SK-N-SH treated with all-trans-retinoic acid at 6 μM for 48 hours (cell line): ENCODE data around the gene LMF2.

ENCODE experiments used
- ATAC-seq: fragments of 200-7000 bp; cut with Tn5 transposase; 3 replicates; pipeline ENCODE4 v1.9.1; 2020; ENCODE audit warnings: mild to moderate bottlenecking, moderate library complexity
- BACH2 ChIP-seq: fragments of 250-450 bp; sonication (Bioruptor Pico); IDR thresholded peaks from 2 replicates; pipeline ENCODE4 v1.9.0; 2021; ENCODE audit warnings: mild to moderate bottlenecking, borderline replicate concordance
- CREB5 ChIP-seq: fragments of 250-450 bp; sonication (Bioruptor Pico); IDR thresholded peaks from 2 replicates; pipeline ENCODE4 v1.5.1; 2020; ENCODE audit warnings: low read depth, mild to moderate bottlenecking, moderate library complexity
- CSDC2 ChIP-seq: fragments of 250-450 bp; sonication (Bioruptor Pico); IDR thresholded peaks from 2 replicates; pipeline ENCODE4 v1.5.0; 2020; ENCODE audit warnings: mild to moderate bottlenecking, moderate library complexity
- CSRNP3 ChIP-seq: fragments of 250-450 bp; sonication (Bioruptor Pico); IDR thresholded peaks from 2 replicates; pipeline ENCODE4 v1.5.1; 2021; ENCODE audit warnings: mild to moderate bottlenecking, moderate library complexity
- ESRRG ChIP-seq: fragments of 250-450 bp; sonication (Bioruptor Pico); IDR thresholded peaks from 2 replicates; pipeline ENCODE4 v1.6.1; 2021; ENCODE audit warnings: mild to moderate bottlenecking
- GLIS3 ChIP-seq: fragments of 250-450 bp; sonication (Bioruptor Pico); IDR thresholded peaks from 2 replicates; pipeline ENCODE4 v1.5.0; 2020; ENCODE audit warnings: mild to moderate bottlenecking, moderate library complexity
- ISL1 ChIP-seq: fragments of 250-450 bp; sonication (Bioruptor Pico); IDR thresholded peaks from 2 replicates; pipeline ENCODE4 v2.1.2; 2022; ENCODE audit warnings: mild to moderate bottlenecking, moderate library complexity
- OSR1 ChIP-seq: fragments of 250-450 bp; sonication (Bioruptor Pico); IDR thresholded peaks from 2 replicates; pipeline ENCODE4 v1.8.0; 2022; ENCODE audit warnings: moderate library complexity, mild to moderate bottlenecking, inconsistent platforms
- PATZ1 ChIP-seq: fragments of 250-450 bp; sonication (Bioruptor Pico); IDR thresholded peaks from 2 replicates; pipeline ENCODE4 v1.8.0; 2020; ENCODE audit warnings: mild to moderate bottlenecking, moderate library complexity, borderline replicate concordance
- POU6F1 ChIP-seq: fragments of 250-450 bp; sonication (Bioruptor Pico); IDR thresholded peaks from 2 replicates; pipeline ENCODE4 v1.8.0; 2021; ENCODE audit warnings: low read depth, mild to moderate bottlenecking, moderate library complexity, borderline replicate concordance
- RARB ChIP-seq: fragments of 250-450 bp; sonication (Bioruptor Pico); IDR thresholded peaks from 2 replicates; pipeline ENCODE4 v1.8.0; 2021; ENCODE audit warnings: mild to moderate bottlenecking, moderate library complexity
- SNAI2 ChIP-seq: fragments of 250-450 bp; sonication (Bioruptor Pico); IDR thresholded peaks from 2 replicates; pipeline ENCODE4 v1.5.0; 2020; ENCODE audit warnings: mild to moderate bottlenecking, moderate library complexity
- TCF4 ChIP-seq: fragments of 250-450 bp; sonication (Bioruptor Pico); IDR thresholded peaks from 2 replicates; pipeline ENCODE4 v1.8.0; 2021; ENCODE audit warnings: mild to moderate bottlenecking, moderate library complexity, borderline replicate concordance
- TOX ChIP-seq: fragments of 250-450 bp; sonication (Bioruptor Pico); IDR thresholded peaks from 2 replicates; pipeline ENCODE4 v1.8.0; 2021; ENCODE audit warnings: mild to moderate bottlenecking, moderate library complexity, borderline replicate concordance
- TSHZ2 ChIP-seq: fragments of 250-450 bp; sonication (Bioruptor Pico); IDR thresholded peaks from 2 replicates; pipeline ENCODE4 v1.5.0; 2020; ENCODE audit warnings: mild to moderate bottlenecking, moderate library complexity
- ZC3H10 ChIP-seq: fragments of 250-450 bp; sonication (Bioruptor Pico); IDR thresholded peaks from 2 replicates; pipeline ENCODE4 v1.5.1; 2021; ENCODE audit warnings: mild to moderate bottlenecking, moderate library complexity
- ZFP3 ChIP-seq: fragments of 250-450 bp; sonication (Bioruptor Pico); IDR thresholded peaks from 2 replicates; pipeline ENCODE4 v1.5.0; 2020; ENCODE audit warnings: mild to moderate bottlenecking, moderate library complexity
- ZFP30 ChIP-seq: fragments of 450-650 bp; formaldehyde crosslinking; IDR thresholded peaks from 2 replicates; pipeline ENCODE4 v1.5.0; 2022; ENCODE audit warnings: mild to moderate bottlenecking, moderate library complexity
- ZNF565 ChIP-seq: fragments of 450-650 bp; formaldehyde crosslinking; conservative IDR thresholded peaks from 2 replicates; pipeline ENCODE4 v1.5.0; 2020; ENCODE audit warnings: low read depth, mild to moderate bottlenecking, moderate library complexity
- ZNF70 ChIP-seq: fragments of 450-650 bp; formaldehyde crosslinking; IDR thresholded peaks from 2 replicates; pipeline ENCODE4 v1.5.0; 2020; ENCODE audit warnings: mild to moderate bottlenecking, moderate library complexity
- ZNF8 ChIP-seq: fragments of 450-650 bp; formaldehyde crosslinking; IDR thresholded peaks from 2 replicates; pipeline ENCODE4 v1.5.0; 2020; ENCODE audit warnings: mild to moderate bottlenecking, moderate library complexity

LMF2 gene

GRCh38 chr22:50530580-50530876, 23.0 kb upstream of the LMF2 start:
- no peak for ATAC-seq
- no peak for TF ChIP-seq CSRNP3 (CRISPR knock-in tag)
- no peak for TF ChIP-seq GLIS3 (CRISPR knock-in tag)
- TF ChIP-seq CREB5 (CRISPR knock-in tag): no peak
- TF ChIP-seq ZC3H10: no peak
- TF ChIP-seq RARB (CRISPR knock-in tag): no peak
- no peak for TF ChIP-seq ZFP3 (CRISPR knock-in tag)
- no peak for TF ChIP-seq SNAI2 (CRISPR knock-in tag)
- no peak for TF ChIP-seq TSHZ2 (CRISPR knock-in tag)
- TF ChIP-seq ZNF70 (CRISPR knock-in tag): no peak
- no peak for TF ChIP-seq BACH2 (CRISPR knock-in tag)
- TF ChIP-seq TOX (CRISPR knock-in tag): no peak
- no peak for TF ChIP-seq POU6F1 (CRISPR knock-in tag)

- ATAC-seq: no peak
- TF ChIP-seq SNAI2 (CRISPR knock-in tag): no peak
- TF ChIP-seq TCF4 (CRISPR knock-in tag): no peak
- no peak for TF ChIP-seq BACH2 (CRISPR knock-in tag)
- TF ChIP-seq ZNF565 (CRISPR knock-in tag): no peak
- no peak for TF ChIP-seq PATZ1
- TF ChIP-seq POU6F1 (CRISPR knock-in tag): no peak
- no peak for TF ChIP-seq ZC3H10
Observed at GRCh38 chr22:50529897-50530579, 22.5 kb upstream of the LMF2 start, which contains the start of gene TYMP. TSS of gene TYMP (minus strand) at chr22:50530012. CDS start at chr22:50529709, 303 bp downstream.

- ATAC-seq: no peak
- TF ChIP-seq ESRRG (CRISPR knock-in tag) (no peak), GLIS3 (CRISPR knock-in tag) (no peak), ZFP30 (CRISPR knock-in tag) (no peak), TOX (CRISPR knock-in tag) (no peak), ZNF565 (CRISPR knock-in tag) (no peak), ZNF70 (CRISPR knock-in tag) (no peak), POU6F1 (CRISPR knock-in tag) (no peak), SNAI2 (CRISPR knock-in tag) (no peak), OSR1 (no peak), ISL1 (CRISPR knock-in tag) (no peak), CSDC2 (CRISPR knock-in tag) (no peak), ZFP3 (CRISPR knock-in tag) (no peak), TSHZ2 (CRISPR knock-in tag) (no peak), ZNF8 (CRISPR knock-in tag) (no peak)
Observed at GRCh38 chr22:50529416-50529896, 22.0 kb upstream of the LMF2 start.
